GM18519 (cell line): ENCODE data around the gene THBS2.

Source experiments
- ATAC-seq: cut with Tn5 transposase; IDR thresholded peaks from one replicate; pipeline ENCODE4 v1.9.1; 2021; ENCODE audit warnings: mild to moderate bottlenecking, moderate library complexity; ENCODE audit not compliant: unreplicated experiment, low FRiP score

The THBS2 gene

GRCh38 chr6:169251822-169252504 is 1.7 kb downstream of the THBS2 start:
- ATAC-seq: no peak

- ATAC-seq: no peak
Observed at GRCh38 chr6:169251371-169251802, 2.3 kb downstream of the THBS2 start.

- no peak for ATAC-seq
Observed at GRCh38 chr6:169250660-169251059, 3.0 kb downstream of the THBS2 start.

- ATAC-seq: no peak
Observed at GRCh38 chr6:169249057-169249456, 4.6 kb downstream of the THBS2 start.

GRCh38 chr6:169248521-169248971 is 5.1 kb downstream of the THBS2 start:
- ATAC-seq: no peak

DNA sequence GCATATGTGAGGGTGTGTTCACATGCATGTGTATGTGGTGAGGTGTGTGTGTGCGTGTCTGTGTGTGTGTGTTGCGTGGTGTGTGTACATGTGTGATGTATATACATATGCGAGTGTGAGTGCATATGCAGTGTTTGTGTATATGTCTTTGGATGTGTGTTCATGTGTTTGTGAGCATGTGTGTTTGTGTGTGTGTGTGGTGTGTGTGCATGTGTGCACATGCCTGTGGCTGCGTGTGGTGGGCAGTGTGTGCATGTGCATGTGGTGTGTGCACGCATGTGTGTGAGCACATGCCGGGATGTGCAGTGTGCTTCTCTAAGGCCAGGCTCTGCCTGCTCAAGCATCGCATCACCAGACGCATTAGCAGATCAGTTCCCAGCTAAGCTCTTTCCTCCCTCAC is 5.7 kb downstream of the THBS2 start:
- ATAC-seq: no peak

- no peak for ATAC-seq
Observed at GRCh38 chr6:169247419-169247818, 6.2 kb downstream of the THBS2 start.

DNA sequence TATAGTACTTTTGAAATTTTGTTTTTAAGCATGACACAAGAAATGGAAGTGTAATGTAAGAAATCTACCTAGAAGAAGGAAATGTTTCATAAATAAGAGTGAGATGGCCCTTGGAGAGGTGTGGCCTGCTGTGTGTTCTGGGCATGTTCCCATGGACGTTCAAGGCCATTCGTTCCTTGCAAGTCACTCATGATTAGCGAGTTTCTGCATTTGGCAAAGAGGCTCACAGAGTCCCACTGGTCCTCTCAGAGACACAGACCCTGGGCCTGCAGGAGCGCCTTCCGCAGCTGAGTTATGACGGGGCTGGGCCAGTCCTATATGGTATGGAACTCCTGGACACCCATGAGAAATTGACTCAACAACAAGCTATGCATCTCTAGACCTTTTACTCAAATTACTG is 7.2 kb downstream of the THBS2 start:
- ATAC-seq: no peak

DNA sequence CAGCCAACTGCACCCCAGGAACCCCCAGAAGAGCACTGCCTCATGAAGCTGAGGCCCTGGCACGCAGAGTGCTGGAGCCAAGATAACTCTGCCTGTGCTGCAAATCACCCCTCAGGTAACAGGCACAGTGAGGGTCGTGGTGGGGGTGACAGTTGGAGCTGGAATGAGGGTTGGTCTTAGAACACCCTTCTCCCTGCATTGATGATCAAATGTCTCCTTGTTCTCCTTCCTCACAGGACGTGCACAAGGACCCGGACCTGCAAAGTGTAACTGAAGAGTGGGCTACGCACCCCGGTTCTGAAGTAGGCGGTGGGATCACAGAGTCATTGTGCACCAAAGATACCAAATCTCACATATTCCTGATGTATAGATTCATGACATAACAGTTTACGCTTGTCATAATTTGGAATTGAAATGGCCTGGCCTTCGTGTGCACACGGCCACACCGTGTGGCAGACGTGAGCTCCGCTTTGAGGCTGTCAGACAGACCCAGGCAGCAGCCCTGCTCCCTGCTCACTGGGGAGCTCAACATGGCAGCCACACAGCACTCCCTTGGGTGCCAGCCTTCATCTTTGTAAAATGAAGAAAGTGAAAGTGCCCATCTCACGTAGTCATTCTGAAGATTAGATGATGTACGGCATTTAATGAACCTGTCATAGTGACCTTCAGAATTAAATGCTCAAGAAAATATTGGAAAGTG is 8.8 kb downstream of the THBS2 start:
- ATAC-seq: no peak

DNA sequence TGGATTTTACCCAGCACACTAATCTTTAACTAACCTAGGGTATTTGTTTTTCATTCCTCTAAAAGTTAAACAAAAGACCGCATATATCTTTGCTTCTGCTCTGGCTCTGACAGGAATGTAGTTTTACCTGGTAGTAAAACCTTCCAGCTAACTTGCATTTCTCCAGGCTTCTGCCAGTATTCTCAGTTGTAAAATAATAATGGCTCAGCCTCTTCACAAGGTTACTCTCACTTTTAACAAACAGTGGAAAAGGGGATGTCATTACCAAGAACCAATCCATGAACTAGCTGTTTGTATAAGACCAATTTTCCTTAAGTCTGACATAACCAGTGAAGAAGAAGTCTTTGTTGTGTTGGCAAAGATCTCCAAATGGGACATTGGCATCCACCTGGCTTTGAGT is 10.0 kb downstream of the THBS2 start:
- ATAC-seq: no peak

DNA sequence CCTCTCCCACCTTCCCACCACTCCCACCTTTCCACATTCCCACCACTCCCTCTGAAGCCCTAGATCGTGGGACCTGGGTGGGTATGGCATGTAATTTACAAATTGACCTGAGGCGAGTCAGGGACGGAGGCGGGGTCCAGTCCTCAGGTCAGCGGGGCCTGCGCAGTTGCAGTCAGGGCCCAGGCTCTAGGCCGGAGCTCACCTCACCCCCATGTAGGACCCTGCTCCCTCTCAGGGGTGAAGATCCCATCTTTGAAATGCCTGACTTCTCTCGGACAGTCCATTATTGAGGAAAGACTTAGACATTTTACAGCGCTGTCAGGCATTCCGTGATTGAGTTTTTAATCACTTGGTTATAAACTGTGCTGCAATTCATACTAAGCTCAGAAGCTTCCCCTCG is 10.5 kb downstream of the THBS2 start:
- ATAC-seq: no peak

- no peak for ATAC-seq
Observed at GRCh38 chr6:169241688-169242350, 11.8 kb downstream of the THBS2 start.

- no peak for ATAC-seq
Observed at GRCh38 chr6:169240591-169241390, 12.9 kb downstream of the THBS2 start.

GRCh38 chr6:169240125-169240524 is 13.5 kb downstream of the THBS2 start:
- no peak for ATAC-seq

DNA sequence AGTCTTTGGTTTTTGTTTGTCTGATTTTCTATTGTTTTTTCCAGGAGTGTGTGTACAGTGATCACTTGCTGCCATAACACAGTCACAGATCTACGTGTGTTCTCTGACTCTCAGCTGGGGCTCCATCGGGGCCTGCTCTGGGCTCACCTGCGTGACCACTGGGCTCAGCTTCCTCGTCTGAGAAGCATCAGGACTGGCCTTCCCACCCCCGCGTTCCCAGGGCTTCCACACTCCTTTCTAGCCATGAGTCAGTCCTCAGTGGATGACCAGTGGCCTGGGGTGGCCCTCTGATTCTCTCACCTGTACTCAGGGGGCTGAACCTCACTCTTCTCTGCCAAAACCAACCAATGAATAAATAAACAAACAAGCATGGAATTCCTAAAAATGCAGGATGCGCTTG is 14.5 kb downstream of the THBS2 start:
- no peak for ATAC-seq

GRCh38 chr6:169238766-169239165 is 14.9 kb downstream of the THBS2 start:
- no peak for ATAC-seq

DNA sequence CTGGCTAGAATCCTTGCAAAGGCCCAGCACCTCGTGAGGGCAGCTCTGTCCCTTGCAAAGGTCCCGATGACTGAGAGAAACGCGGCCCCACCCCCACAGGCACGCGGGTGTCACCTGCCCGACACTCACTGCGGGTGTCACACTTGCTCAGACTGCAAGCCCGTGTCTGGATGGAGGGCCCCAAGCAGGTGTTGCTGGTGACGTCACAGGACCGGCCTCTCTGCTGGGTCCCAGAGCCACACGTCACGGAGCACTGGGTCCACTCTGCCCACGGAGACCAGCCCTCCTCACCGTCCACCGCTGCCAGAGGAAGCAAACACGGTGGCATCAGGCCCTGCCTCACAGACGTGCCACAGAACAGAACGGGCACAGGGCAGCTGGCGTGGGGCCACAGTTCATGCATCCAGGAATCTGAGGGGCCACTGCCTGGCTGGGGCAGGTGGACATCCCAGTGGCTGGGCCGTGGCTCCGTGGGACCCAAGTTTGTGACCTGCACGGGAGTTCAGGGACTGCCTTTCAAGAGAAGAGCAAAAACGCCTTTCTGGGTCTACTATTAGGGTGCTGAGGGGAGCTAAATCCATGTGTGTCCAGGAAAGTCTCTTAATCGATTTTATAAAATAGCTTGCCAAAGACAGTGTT is 16.0 kb downstream of the THBS2 start:
- ATAC-seq: no peak

GRCh38 chr6:169236988-169237387 is 16.7 kb downstream of the THBS2 start:
- ATAC-seq: no peak

GRCh38 chr6:169236545-169236944 is 17.1 kb downstream of the THBS2 start:
- no peak for ATAC-seq

DNA sequence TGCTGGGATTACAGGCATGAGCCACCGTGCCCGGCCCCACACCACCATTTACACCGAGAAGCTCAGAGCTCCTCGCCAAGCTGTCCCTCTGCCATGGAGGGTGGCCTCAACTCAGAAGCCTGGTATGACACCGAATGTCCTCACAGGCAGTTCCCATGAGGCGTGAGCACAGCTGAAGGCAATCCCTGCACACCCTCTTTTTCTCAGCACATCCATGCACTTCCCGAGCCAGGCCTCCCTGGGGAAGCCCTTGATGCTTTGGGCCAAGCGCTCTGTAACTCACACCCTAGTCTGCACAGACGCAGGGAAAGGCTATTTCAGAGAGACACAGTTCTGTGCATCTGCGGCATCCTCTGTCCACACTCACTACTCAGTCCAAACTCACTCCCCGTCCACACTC is 18.4 kb downstream of the THBS2 start:
- no peak for ATAC-seq
